Effector CD4-positive, alpha-beta T cell (primary cell): ENCODE measurements around the gene LINC00305.

ENCODE experiments used
- DNase-seq: peaks from one replicate; pipeline ENCODE4 v3.0.0-alpha.2; 2020

Gene LINC00305

GRCh38 chr18:64111950-64112349 lies 36.9 kb downstream of the LINC00305 start:
- no peak for DNase-seq

GRCh38 chr18:64110692-64111480 lies 38.0 kb downstream of the LINC00305 start:
- no peak for DNase-seq

GRCh38 chr18:64103986-64104385 lies 44.9 kb downstream of the LINC00305 start:
- no peak for DNase-seq

GRCh38 chr18:64100116-64100922 lies 48.6 kb downstream of the LINC00305 start:
- DNase-seq: no peak

GRCh38 chr18:64099244-64099643 lies 49.6 kb downstream of the LINC00305 start:
- no peak for DNase-seq

GRCh38 chr18:64097497-64097896 lies 51.4 kb downstream of the LINC00305 start:
- no peak for DNase-seq

- no peak for DNase-seq
Measured at GRCh38 chr18:64095056-64095455, 53.8 kb downstream of the LINC00305 start.

- no peak for DNase-seq
Measured at GRCh38 chr18:64094210-64094609, 54.7 kb downstream of the LINC00305 start.

GRCh38 chr18:64091526-64091925 lies 57.4 kb downstream of the LINC00305 start:
- DNase-seq: no peak

- no peak for DNase-seq
Measured at GRCh38 chr18:64090876-64091275, 58.0 kb downstream of the LINC00305 start.

- DNase-seq: no peak
Measured at GRCh38 chr18:64083916-64084315, 65.0 kb downstream of the LINC00305 start.

- DNase-seq: no peak
Measured at GRCh38 chr18:64082513-64082912, 66.4 kb downstream of the LINC00305 start.

- DNase-seq: no peak
Measured at GRCh38 chr18:64082054-64082453, 66.8 kb downstream of the LINC00305 start.

GRCh38 chr18:64073971-64074370 lies 74.9 kb downstream of the LINC00305 start:
- no peak for DNase-seq

- DNase-seq: no peak
Measured at GRCh38 chr18:64055019-64055418, 93.9 kb downstream of the LINC00305 start.

- DNase-seq: no peak
Measured at GRCh38 chr18:64053246-64053645, 95.6 kb downstream of the LINC00305 start.

- DNase-seq: no peak
Measured at GRCh38 chr18:64052772-64053171, 96.1 kb downstream of the LINC00305 start.

- no peak for DNase-seq
Measured at GRCh38 chr18:64044616-64045015, 104.3 kb downstream of the LINC00305 start.

GRCh38 chr18:64042728-64043358 lies 106.0 kb downstream of the LINC00305 start:
- no peak for DNase-seq

GRCh38 chr18:64037812-64038414 lies 111.0 kb downstream of the LINC00305 start:
- DNase-seq: no peak

GRCh38 chr18:64032312-64032711 lies 116.6 kb downstream of the LINC00305 start:
- no peak for DNase-seq

- DNase-seq: no peak
Measured at GRCh38 chr18:64031411-64031810, 117.5 kb downstream of the LINC00305 start.
